Loucy (cell line): ENCODE results near the gene KCND1.

ENCODE experiments used
- EZH2phosphoT487 ChIP-seq: fragments of 200-600 bp; IDR thresholded peaks from 2 replicates; pipeline ENCODE4 v1.6.1; 2018; ENCODE audit warnings: antibody characterized with exemption, mild to moderate bottlenecking, moderate library complexity, borderline replicate concordance
- TF ChIP-seq, protein P1 (sequence below): fragments of 200-600 bp; sonication (generic); conservative IDR thresholded peaks from 2 replicates; pipeline ENCODE4 v1.5.1; 2014; ENCODE audit warnings: mild to moderate bottlenecking, antibody characterized with exemption, low read length

DNA sequence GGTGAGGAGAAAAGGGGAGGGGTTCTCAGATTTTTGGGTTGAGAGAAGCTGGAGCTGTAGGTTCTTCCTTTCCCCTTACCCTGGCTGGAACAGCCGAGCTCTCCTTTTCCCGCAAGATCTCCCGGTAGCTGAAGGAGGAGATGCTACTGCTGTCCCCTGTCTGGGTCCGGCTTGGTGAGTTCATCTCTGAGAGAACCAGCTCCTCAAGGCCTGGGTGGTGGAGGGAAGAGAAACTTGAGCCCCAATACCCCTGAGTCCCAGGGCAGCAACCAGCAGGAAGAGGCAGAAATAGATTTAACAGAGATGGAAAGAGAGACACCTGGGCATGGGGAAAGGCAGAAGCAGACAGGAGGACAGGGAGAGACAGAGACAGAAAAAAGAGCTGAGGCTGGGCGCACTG is 6.6 kb upstream of the KCND1 start:
- TF ChIP-seq, protein P1, sequence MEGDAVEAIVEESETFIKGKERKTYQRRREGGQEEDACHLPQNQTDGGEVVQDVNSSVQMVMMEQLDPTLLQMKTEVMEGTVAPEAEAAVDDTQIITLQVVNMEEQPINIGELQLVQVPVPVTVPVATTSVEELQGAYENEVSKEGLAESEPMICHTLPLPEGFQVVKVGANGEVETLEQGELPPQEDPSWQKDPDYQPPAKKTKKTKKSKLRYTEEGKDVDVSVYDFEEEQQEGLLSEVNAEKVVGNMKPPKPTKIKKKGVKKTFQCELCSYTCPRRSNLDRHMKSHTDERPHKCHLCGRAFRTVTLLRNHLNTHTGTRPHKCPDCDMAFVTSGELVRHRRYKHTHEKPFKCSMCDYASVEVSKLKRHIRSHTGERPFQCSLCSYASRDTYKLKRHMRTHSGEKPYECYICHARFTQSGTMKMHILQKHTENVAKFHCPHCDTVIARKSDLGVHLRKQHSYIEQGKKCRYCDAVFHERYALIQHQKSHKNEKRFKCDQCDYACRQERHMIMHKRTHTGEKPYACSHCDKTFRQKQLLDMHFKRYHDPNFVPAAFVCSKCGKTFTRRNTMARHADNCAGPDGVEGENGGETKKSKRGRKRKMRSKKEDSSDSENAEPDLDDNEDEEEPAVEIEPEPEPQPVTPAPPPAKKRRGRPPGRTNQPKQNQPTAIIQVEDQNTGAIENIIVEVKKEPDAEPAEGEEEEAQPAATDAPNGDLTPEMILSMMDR: no peak
- TF ChIP-seq EZH2phosphoT487: no peak
